ENCODE results near the gene ERVK3-1. TPM values are rescaled to one million over a fixed set of nuclear protein-coding genes. Genes with fewer than 3 reads are reported as not detected.
A peak's percentile ranks its signal among the peaks of the same experiment; 100 is the strongest.
"Not testable (repeated sequence)": the region's sequence is repeated elsewhere in the genome, so short reads cannot be mapped to it uniquely, and the experiment has no call there.

Gene ERVK3-1
- total RNA-seq, 1 donor from 2014 or later = 19.4 TPM

DNA sequence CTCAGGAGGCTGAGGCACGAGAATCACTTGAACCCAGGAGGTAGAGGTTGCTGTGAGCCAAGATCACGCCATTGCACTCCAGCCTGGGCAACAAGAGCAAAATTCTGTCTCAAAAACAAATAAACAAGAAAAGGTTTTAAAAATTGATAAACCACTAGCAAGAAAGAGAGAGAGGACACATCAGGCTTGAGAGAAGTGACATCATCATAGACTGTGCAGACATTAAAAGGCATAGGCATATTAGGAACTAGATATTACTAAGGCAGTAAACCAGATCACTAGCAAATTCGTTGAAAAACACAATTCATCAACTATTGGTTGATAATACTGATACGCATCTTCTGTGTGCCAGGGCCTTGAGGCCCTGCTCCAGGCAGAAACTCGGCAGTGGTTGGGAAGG is 40.4 kb downstream of the ERVK3-1 start:
- DNase-seq (ENCODE audit: low read depth in 2 of 2) = no peak

- peak; percentile 33 to 59 for DNase-seq (ENCODE audit: low read depth in 2 of 2)
These were observed 42.1 kb downstream of the ERVK3-1 start for GRCh38 chr19:58346961-58347929.

DNA sequence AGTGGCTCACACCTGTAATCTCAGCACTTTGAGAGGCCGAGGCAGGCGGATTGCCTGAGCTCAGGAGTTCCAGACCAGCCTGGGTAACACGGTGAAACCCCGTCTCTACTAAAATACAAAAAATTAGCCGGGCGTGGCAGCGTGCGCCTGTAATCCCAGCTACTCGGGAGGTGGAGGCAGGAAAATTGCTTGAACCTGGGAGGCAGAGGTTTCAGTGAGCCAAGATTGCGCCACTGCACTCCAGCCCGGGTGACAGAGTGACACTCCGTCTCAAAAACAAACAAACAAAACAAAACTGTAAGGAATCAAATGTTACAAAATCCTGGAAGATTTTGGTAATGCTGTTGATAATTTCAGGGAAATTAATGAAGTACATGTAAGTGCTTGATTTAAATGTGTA is 42.9 kb downstream of the ERVK3-1 start:
- not testable (repeated sequence) for DNase-seq (ENCODE audit: low read depth in 2 of 2)

DNA sequence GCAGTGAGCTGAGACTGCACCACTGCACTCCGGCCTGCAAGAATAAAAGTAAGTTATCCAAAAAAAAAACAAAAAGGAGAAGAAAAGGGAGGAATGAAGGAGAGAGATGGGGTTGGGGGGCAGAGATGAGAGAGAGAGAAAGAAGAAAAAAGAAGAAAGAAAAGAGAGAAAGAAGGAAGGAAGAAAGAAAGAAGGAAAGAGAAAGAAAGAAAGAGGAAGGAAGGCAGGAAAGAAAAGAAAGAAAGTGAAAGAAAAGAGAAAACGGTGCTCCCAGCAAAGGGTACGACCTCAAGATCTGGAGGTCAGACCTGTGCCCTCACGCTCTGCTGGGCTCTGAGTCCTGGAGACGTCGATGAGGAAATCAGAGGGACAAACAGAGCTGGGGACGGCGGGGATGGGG is 44.4 kb downstream of the ERVK3-1 start:
- DNase-seq (ENCODE audit: low read depth in 2 of 2) = no peak

DNA sequence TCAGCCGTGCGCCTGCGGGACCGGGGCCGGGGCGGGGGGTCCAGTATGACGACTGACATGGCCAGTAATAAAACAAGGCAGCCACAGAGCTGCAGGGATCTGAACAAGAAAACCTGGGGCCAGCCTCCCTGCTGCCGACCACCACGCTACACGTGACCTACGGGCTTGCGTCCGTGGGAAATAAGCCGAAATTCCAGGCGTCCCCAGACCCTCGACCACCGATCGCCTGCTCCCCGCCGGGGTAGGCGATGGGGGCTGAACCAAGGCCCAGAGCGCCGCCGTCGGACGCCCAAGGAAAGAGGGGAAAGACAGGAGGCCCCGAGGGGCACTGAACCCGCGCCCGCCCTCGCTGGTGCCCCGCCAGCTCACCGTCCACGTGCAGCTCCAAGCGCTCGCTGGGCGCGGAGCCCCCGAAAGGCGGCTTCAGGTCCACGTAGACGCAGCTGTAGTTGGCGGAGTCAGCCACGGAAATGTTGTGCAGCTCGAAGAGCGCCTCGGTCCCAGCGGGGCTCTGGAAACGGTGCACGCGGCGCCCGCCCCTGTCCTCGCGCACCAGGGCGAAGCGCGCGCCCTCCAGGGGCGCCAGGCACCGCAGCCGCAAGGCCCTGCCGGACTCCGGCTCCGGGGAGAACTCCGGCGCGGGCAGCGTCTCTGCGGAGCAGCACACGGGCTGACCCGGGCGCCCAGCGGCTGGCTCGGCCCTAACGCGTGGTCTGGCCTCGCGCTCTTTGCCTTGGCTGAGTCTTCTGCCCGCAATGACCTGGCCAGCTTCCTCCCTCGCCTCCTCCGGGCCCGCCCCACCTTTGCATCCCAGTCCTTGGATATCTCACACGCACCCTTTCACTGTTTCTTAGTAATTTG is 45.1 kb downstream of the ERVK3-1 start:
- peak; percentile 25 to 33 for DNase-seq (ENCODE audit: low read depth in 2 of 2)

DNA sequence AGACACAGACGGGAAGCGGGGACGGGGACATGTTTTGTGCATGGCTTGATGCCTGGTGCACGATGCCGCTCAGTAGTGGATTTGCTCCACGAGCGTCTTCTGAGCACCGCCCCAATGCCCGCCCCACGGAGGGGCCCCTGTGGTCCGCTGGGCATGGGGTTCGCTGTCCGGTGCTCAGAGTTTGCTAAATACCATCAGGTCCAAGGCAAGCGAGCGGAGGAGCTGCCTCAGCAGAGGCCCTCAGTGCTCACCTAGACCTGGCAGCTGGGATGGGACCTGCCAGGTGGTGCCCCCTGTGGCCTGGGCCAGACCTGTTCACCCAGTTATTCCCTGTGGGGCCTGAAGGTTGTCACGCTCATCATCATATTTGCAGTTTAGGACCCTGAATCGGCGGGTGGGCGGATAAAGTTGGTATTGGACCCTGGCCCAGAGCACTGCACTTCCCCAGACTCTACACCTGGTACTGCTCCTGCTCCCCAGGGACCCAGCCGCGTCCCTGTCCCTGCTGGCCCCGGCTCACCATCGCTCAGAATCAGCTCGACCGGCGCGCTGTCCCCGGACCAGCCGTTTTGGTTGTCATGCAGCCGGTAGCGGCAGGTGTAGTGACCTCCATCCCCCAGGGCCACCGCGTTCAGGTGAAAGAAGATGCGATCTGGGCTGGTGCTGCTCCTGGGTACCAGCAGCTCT is 45.8 kb downstream of the ERVK3-1 start:
- DNase-seq (ENCODE audit: low read depth in 2 of 2) = no peak

GRCh38 chr19:58351558-58351878 is 46.3 kb downstream of the ERVK3-1 start:
- no peak for DNase-seq (ENCODE audit: low read depth in 2 of 2)

- DNase-seq (ENCODE audit: low read depth in 2 of 2) = no peak
These were observed 47.0 kb downstream of the ERVK3-1 start for GRCh38 chr19:58351990-58352755.

- no peak for DNase-seq (ENCODE audit: low read depth in 2 of 2)
These were observed 47.8 kb downstream of the ERVK3-1 start, which contains the start of gene A1BG for GRCh38 chr19:58352760-58353671. Gene A1BG (minus strand): TSS chr19:58353492. CDS start chr19:58353437, 55 bp downstream.

DNA sequence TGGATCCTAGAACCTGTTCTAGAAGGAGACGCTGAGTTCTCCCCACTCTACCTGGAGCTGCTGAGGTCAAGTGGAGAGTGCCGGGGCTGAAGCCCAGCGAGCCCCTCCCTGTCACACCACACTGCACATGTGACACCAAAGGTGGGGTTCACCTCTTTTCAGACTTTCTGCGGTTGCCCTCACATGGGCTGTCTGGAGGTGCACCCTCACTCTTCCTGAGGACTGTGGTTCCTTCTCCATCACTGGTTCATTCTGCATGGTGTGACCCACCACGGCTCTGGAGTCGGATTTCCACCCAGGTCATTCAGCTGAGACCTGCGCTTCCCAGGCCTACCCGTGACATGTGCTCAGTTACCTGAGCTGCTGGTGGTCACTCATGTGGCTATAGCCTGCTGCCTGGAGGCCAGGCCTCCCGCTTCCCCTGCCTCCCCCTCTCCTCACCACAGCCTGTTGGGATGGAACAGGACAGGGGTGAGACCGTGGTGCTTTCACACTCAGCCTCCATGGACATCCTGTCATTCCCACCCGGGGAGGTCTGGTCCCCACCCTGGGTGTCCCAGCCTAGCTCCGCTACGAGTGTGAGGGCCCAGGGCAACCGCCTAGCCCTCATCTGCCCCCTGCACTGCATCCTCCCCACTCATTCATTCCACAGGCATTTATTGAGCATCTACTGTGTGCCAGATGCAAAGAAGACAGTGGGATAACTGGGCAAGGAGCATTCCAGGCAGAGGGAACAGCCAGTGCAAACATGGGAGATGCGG is 48.7 kb downstream of the ERVK3-1 start:
- no peak for DNase-seq (ENCODE audit: low read depth in 2 of 2)

- no peak for DNase-seq (ENCODE audit: low read depth in 2 of 2)
These were observed 49.4 kb downstream of the ERVK3-1 start for GRCh38 chr19:58354478-58355030.

- DNase-seq (ENCODE audit: low read depth in 2 of 2) = no peak
These were observed 50.1 kb downstream of the ERVK3-1 start for GRCh38 chr19:58355215-58355796.

GRCh38 chr19:58355908-58356765 is 51.0 kb downstream of the ERVK3-1 start:
- peak; percentile 48 to 53 for DNase-seq (ENCODE audit: low read depth in 2 of 2)

GRCh38 chr19:58356766-58357480 is 51.7 kb downstream of the ERVK3-1 start:
- peak; percentile 13 to 29 for DNase-seq (ENCODE audit: low read depth in 2 of 2)

- no peak for DNase-seq (ENCODE audit: low read depth in 2 of 2)
These were observed 52.4 kb downstream of the ERVK3-1 start for GRCh38 chr19:58357481-58358145.

- DNase-seq (ENCODE audit: low read depth in 2 of 2) = peak; percentile 60 to 76
These were observed 56.7 kb downstream of the ERVK3-1 start for GRCh38 chr19:58361900-58362271.
